ENCODE data around the gene TCF15.

DNA sequence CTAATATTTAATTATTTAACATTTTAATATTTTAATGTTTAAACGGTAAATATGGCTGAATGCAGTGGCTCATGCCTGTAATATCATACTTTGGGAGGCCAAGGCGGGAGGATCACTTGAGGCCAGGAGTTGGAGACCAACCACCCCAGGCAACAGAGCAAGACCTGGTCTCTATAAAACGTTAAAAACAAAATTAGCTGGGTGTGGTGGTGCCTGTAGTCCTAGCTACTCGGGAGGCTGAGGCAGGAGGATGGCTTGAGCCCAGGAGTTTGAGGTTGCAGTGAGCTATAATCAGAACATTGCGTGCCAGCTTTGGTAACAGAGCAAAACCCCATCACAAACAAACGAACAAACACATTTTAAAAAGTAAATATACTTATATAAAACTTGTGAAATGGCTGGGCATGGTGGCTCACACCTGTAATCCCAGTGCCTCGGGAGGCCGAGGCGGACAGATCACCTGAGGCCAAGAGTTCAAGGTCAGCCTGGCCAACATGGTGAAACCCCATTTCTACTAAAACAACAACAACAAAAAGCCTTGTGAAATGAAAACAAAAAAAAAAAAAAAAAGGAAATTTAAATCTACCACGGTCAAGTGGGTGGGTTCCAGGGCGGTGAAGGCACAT is 34.7 kb upstream of the TCF15 start:
- TF ChIP-seq, protein P1, sequence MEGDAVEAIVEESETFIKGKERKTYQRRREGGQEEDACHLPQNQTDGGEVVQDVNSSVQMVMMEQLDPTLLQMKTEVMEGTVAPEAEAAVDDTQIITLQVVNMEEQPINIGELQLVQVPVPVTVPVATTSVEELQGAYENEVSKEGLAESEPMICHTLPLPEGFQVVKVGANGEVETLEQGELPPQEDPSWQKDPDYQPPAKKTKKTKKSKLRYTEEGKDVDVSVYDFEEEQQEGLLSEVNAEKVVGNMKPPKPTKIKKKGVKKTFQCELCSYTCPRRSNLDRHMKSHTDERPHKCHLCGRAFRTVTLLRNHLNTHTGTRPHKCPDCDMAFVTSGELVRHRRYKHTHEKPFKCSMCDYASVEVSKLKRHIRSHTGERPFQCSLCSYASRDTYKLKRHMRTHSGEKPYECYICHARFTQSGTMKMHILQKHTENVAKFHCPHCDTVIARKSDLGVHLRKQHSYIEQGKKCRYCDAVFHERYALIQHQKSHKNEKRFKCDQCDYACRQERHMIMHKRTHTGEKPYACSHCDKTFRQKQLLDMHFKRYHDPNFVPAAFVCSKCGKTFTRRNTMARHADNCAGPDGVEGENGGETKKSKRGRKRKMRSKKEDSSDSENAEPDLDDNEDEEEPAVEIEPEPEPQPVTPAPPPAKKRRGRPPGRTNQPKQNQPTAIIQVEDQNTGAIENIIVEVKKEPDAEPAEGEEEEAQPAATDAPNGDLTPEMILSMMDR (IDR thresholded peaks at IDR 0.05) = no peak
- no peak for TF ChIP-seq POLR2A (IDR thresholded peaks at IDR 0.05)
- TF ChIP-seq EP300 (IDR thresholded peaks at IDR 0.05) = no peak

Data from upper lobe of left lung (tissue), 4 donors.